A673 (cell line): Measurements from ENCODE around the gene PTBP1. TPM values are rescaled to one million over a fixed set of nuclear protein-coding genes. Genes with fewer than 3 reads are reported as not detected.
"Not testable (repeated sequence)": the region's sequence is repeated elsewhere in the genome, so short reads cannot be mapped to it uniquely, and the experiment has no call there.

ENCODE experiments used
- BruUV-seq: library from RNA; stranded (reverse); fragments of 400-500 nt; replicated peaks from 2 replicates; lab custom pipeline; 2021; lab: Mats Ljungman, UMichigan
- CTCF ChIA-PET: fragments of 300-600 bp; sonication (Branson Sonifier 250); formaldehyde crosslinking; loops from one replicate; lab custom pipeline; 2022; ENCODE audit warnings: antibody characterized with exemption; lab: Charles Lee
- POLR2A ChIA-PET: fragments of 300-600 bp; sonication (Branson Sonifier 250); formaldehyde crosslinking; loops from one replicate; lab custom pipeline; 2022; ENCODE audit warnings: antibody characterized with exemption; ENCODE audit not compliant: low non-redundant PET; lab: Charles Lee
- DNase-seq: peaks from one replicate; pipeline ENCODE4 v3.0.0-alpha.2; 2015; ENCODE audit warnings: low spot score
- H3K27ac ChIP-seq: fragments of 200-600 bp; sonication (generic); 2 replicates; pipeline ENCODE4 v1.5.1; 2016; ENCODE audit warnings: mixed run types, low read depth, mild to moderate bottlenecking, mixed read lengths, antibody characterized with exemption, low read length; ENCODE audit not compliant: poor library complexity, severe bottlenecking
- H3K27me3 ChIP-seq: fragments of 200-600 bp; sonication (generic); replicated peaks from 2 replicates; pipeline ENCODE4 v1.6.1; 2017; ENCODE audit warnings: mixed run types, low read depth, mild to moderate bottlenecking, mixed read lengths, antibody characterized with exemption, low read length; ENCODE audit not compliant: insufficient read depth, poor library complexity
- H3K36me3 ChIP-seq: fragments of 200-600 bp; sonication (generic); 2 replicates; pipeline ENCODE4 v1.6.1; 2016; ENCODE audit warnings: mixed run types, mild to moderate bottlenecking, mixed read lengths, antibody characterized with exemption, low read length; ENCODE audit not compliant: insufficient read depth, poor library complexity, severe bottlenecking
- H3K4me1 ChIP-seq: fragments of 200-600 bp; sonication (generic); 2 replicates; pipeline ENCODE4 v1.6.1; 2017; ENCODE audit warnings: mixed run types, mild to moderate bottlenecking, mixed read lengths, antibody characterized with exemption, low read length; ENCODE audit not compliant: insufficient read depth, poor library complexity, severe bottlenecking
- H3K4me3 ChIP-seq: fragments of 200-600 bp; sonication (generic); 2 replicates; pipeline ENCODE4 v1.5.1; 2016; ENCODE audit warnings: low read depth, mixed run types, mild to moderate bottlenecking, mixed read lengths, low read length; ENCODE audit not compliant: poor library complexity, severe bottlenecking
- H3K9me3 ChIP-seq: fragments of 200-600 bp; sonication (generic); 2 replicates; pipeline ENCODE4 v1.6.1; 2016; ENCODE audit warnings: mixed run types, low read depth, mild to moderate bottlenecking, mixed read lengths, antibody characterized with exemption, low read length; ENCODE audit not compliant: poor library complexity, severe bottlenecking
- CTCF ChIP-seq: fragments of 300-800, 200-600 bp; sonication (generic); conservative IDR thresholded peaks from 2 replicates; pipeline ENCODE4 v1.5.1; 2017; ENCODE audit warnings: low read depth, mild to moderate bottlenecking, antibody characterized with exemption, low read length, moderate library complexity, mixed read lengths
- EZH2 ChIP-seq: fragments of 200-600 bp; sonication (generic); IDR thresholded peaks from 2 replicates; pipeline ENCODE4 v1.6.1; 2017; ENCODE audit warnings: borderline replicate concordance, low read depth, mild to moderate bottlenecking, mixed read lengths, antibody characterized with exemption, low read length; ENCODE audit not compliant: poor library complexity, severe bottlenecking
- intact Hi-C: fragments of 100-400 bp; cut with micrococcal nuclease; formaldehyde crosslinking; loops from one replicate; pipeline ENCODE4 v1.10.0; 2022; ENCODE audit not compliant: unreplicated experiment
- total RNA-seq: library from RNA; stranded (reverse); gene quantifications from 2 replicates; pipeline ENCODE4 v1.2.3, GENCODE V29; 2021

PTBP1 gene
- total RNA-seq, 1 experiment from 2014 or later, result 800 TPM

- no peaks in the 10 kb centered on the region for H3K36me3 ChIP-seq
- no peak for TF ChIP-seq EZH2
- no peak for TF ChIP-seq CTCF
- H3K27ac ChIP-seq, result no peak overlapping the region
- H3K4me1 ChIP-seq, result no peaks in the 10 kb centered on the region
- no peak for DNase-seq
- ChIA-PET POLR2A (no interaction called here), CTCF (no interaction called here)
- BruUV-seq, result no TSS peak
- no peaks in the 10 kb centered on the region for H3K9me3 ChIP-seq
- no peaks in the 10 kb centered on the region for H3K27me3 ChIP-seq
- intact Hi-C loops, result no loop called here
- H3K4me3 ChIP-seq, result no peak overlapping the region
These were observed 55.8 kb downstream of the PTBP1 start for GRCh38 chr19:853014-853585.

- intact Hi-C loops, H3K4me1 ChIP-seq, H3K36me3 ChIP-seq, H3K9me3 ChIP-seq, BruUV-seq, H3K27me3 ChIP-seq, DNase-seq, H3K27ac ChIP-seq, H3K4me3 ChIP-seq: not testable (repeated sequence)
- ChIA-PET CTCF (interaction anchor here (0.5 kb wide), 2 partner anchors 188 to 323 kb away, joined by 4 to 10 read pairs; no protein-coding TSS in a partner anchor), POLR2A (interaction anchor here (0.7 kb wide), 1 partner anchor 130 kb away, joined by 3 read pairs; the partner anchor contains the start of gene WDR18)
These were observed 56.5 kb downstream of the PTBP1 start for GRCh38 chr19:853614-854220.

GRCh38 chr19:854549-854948 is 57.3 kb downstream of the PTBP1 start:
- H3K4me3 ChIP-seq, result no peak overlapping the region
- H3K27me3 ChIP-seq, result no peaks in the 10 kb centered on the region
- H3K4me1 ChIP-seq, result no peaks in the 10 kb centered on the region
- intact Hi-C loops, result no loop called here
- no peak for DNase-seq
- TF ChIP-seq EZH2 (no peak), CTCF (no peak)
- no peaks in the 10 kb centered on the region for H3K36me3 ChIP-seq
- CTCF ChIA-PET, result interaction anchor here (0.5 kb wide), 2 partner anchors 189 to 323 kb away, joined by 4 to 10 read pairs; no protein-coding TSS in a partner anchor
- no TSS peak for BruUV-seq
- POLR2A ChIA-PET, result interaction anchor here (0.7 kb wide), 1 partner anchor 129 kb away, joined by 3 read pairs; the partner anchor contains the start of gene WDR18
- H3K9me3 ChIP-seq, result no peaks in the 10 kb centered on the region
- no peak overlapping the region for H3K27ac ChIP-seq

GRCh38 chr19:855142-855541 is 57.9 kb downstream of the PTBP1 start:
- BruUV-seq, result no TSS peak
- DNase-seq, result no peak
- ChIA-PET POLR2A (no interaction called here), CTCF (no interaction called here)
- H3K27ac ChIP-seq, result no peak overlapping the region
- H3K4me3 ChIP-seq, result no peak overlapping the region
- no peaks in the 10 kb centered on the region for H3K36me3 ChIP-seq
- no peak for TF ChIP-seq EZH2
- no peak for TF ChIP-seq CTCF
- no peaks in the 10 kb centered on the region for H3K27me3 ChIP-seq
- intact Hi-C loops, result no loop called here
- H3K9me3 ChIP-seq, result no peaks in the 10 kb centered on the region
- H3K4me1 ChIP-seq, result no peaks in the 10 kb centered on the region
